RWPE1 (cell line): Measurements from ENCODE around the gene AHI1.

Experiments used
- CTCF ChIA-PET: fragments of 350-600 bp; sonication (Branson Sonifier 250); formaldehyde crosslinking; extraction: SDS; loops from one replicate; lab custom pipeline; 2021; lab: Yijun Ruan, JAX
- POLR2A ChIA-PET: fragments of 400-600 bp; formaldehyde crosslinking; extraction: SDS; loops from one replicate; lab custom pipeline; 2020; ENCODE audit warnings: antibody characterized with exemption; ENCODE audit not compliant: low non-redundant PET; lab: Yijun Ruan, JAX
- DNase-seq: peaks from one replicate; pipeline ENCODE4 v3.0.0; 2012; ENCODE audit warnings: low spot score
- H3K27ac ChIP-seq: fragments of 450-650 bp; 2 replicates; pipeline ENCODE4 v1.5.1; 2017
- CTCF ChIP-seq: fragments of 450-650 bp; conservative IDR thresholded peaks from 2 replicates; pipeline ENCODE4 v1.5.1; 2017; ENCODE audit warnings: low read depth, mild to moderate bottlenecking

AHI1 gene

GRCh38 chr6:135402311-135402710 lies 95.2 kb downstream of the AHI1 start:
- H3K27ac ChIP-seq, result no peak overlapping the region
- CTCF ChIA-PET, result no interaction called here
- POLR2A ChIA-PET, result no interaction called here
- DNase-seq, result no peak
- TF ChIP-seq CTCF, result no peak

GRCh38 chr6:135397172-135397952 lies 100.2 kb downstream of the AHI1 start:
- no peak for DNase-seq
- ChIA-PET CTCF (interaction anchor here (1.0 kb wide), 1 partner anchor 13 kb away, joined by 4 read pairs; no protein-coding TSS in a partner anchor), POLR2A (no interaction called here)
- TF ChIP-seq CTCF, result no peak
- H3K27ac ChIP-seq, result no peak overlapping the region

GRCh38 chr6:135395136-135395535 lies 102.4 kb downstream of the AHI1 start:
- ChIA-PET POLR2A (no interaction called here), CTCF (no interaction called here)
- no peak overlapping the region for H3K27ac ChIP-seq
- DNase-seq, result no peak
- no peak for TF ChIP-seq CTCF

GRCh38 chr6:135393289-135393688 lies 104.3 kb downstream of the AHI1 start:
- POLR2A ChIA-PET, result no interaction called here
- no peak for DNase-seq
- no peak for TF ChIP-seq CTCF
- H3K27ac ChIP-seq, result no peak overlapping the region
- CTCF ChIA-PET, result interaction anchor here (0.6 kb wide), 2 partner anchors 12 to 63 kb away, joined by 3 to 4 read pairs; no protein-coding TSS in a partner anchor

GRCh38 chr6:135390458-135390857 lies 107.1 kb downstream of the AHI1 start:
- TF ChIP-seq CTCF, result no peak
- H3K27ac ChIP-seq, result no peak overlapping the region
- ChIA-PET CTCF (interaction anchor here (0.8 kb wide), 1 partner anchor 8 kb away, joined by 3 read pairs; no protein-coding TSS in a partner anchor), POLR2A (no interaction called here)
- no peak for DNase-seq

GRCh38 chr6:135385299-135385698 lies 112.2 kb downstream of the AHI1 start:
- POLR2A ChIA-PET, result no interaction called here
- H3K27ac ChIP-seq, result no peak overlapping the region
- CTCF ChIA-PET, result no interaction called here
- TF ChIP-seq CTCF, result no peak
- DNase-seq, result no peak
